Measurements from ENCODE around the gene GABRR2.

Gene GABRR2

GRCh38 chr6:89270951-89271721, 44.0 kb downstream of the GABRR2 start:
- Histone ChIP-seq H3K9ac (ENCODE audit: low read depth, low read length) (no peak overlapping the region), H3K4me1 (ENCODE audit: insufficient read depth, low read length) (no peaks in the 10 kb centered on the region), H3K9me3 (ENCODE audit: control insufficient read depth, insufficient read depth, low read length) (no peaks in the 10 kb centered on the region), H3K36me3 (ENCODE audit: insufficient read depth, low read length) (no peaks in the 10 kb centered on the region)

GRCh38 chr6:89269981-89270380, 45.1 kb downstream of the GABRR2 start:
- Histone ChIP-seq H3K36me3 (ENCODE audit: insufficient read depth, low read length) (no peaks in the 10 kb centered on the region), H3K9ac (ENCODE audit: low read depth, low read length) (no peak overlapping the region)

GRCh38 chr6:89269252-89269651, 45.8 kb downstream of the GABRR2 start:
- no peaks in the 10 kb centered on the region for H3K9me3 ChIP-seq (ENCODE audit: control insufficient read depth, insufficient read depth, low read length)
- no peaks in the 10 kb centered on the region for H3K36me3 ChIP-seq (ENCODE audit: insufficient read depth, low read length)
- H3K4me1 ChIP-seq (ENCODE audit: insufficient read depth, low read length) = no peaks in the 10 kb centered on the region
- no peak overlapping the region for H3K9ac ChIP-seq (ENCODE audit: low read depth, low read length)

More at GRCh38 chr6:89269981-89270380, 45.1 kb downstream of the GABRR2 start:
- Histone ChIP-seq H3K9me3 (ENCODE audit: control insufficient read depth, insufficient read depth, low read length) (no peaks in the 10 kb centered on the region), H3K4me1 (ENCODE audit: insufficient read depth, low read length) (no peaks in the 10 kb centered on the region)

GRCh38 chr6:89268776-89269175, 46.3 kb downstream of the GABRR2 start:
- no peaks in the 10 kb centered on the region for H3K4me1 ChIP-seq (ENCODE audit: insufficient read depth, low read length)
- H3K9me3 ChIP-seq (ENCODE audit: control insufficient read depth, insufficient read depth, low read length) = no peaks in the 10 kb centered on the region
- H3K36me3 ChIP-seq (ENCODE audit: insufficient read depth, low read length) = no peaks in the 10 kb centered on the region
- H3K9ac ChIP-seq (ENCODE audit: low read depth, low read length) = no peak overlapping the region

- H3K4me1 ChIP-seq (ENCODE audit: insufficient read depth, low read length) = no peaks in the 10 kb centered on the region
- no peaks in the 10 kb centered on the region for H3K9me3 ChIP-seq (ENCODE audit: control insufficient read depth, insufficient read depth, low read length)
- no peak overlapping the region for H3K9ac ChIP-seq (ENCODE audit: low read depth, low read length)
- H3K36me3 ChIP-seq (ENCODE audit: insufficient read depth, low read length) = no peaks in the 10 kb centered on the region
These were observed 47.2 kb downstream of the GABRR2 start for GRCh38 chr6:89267918-89268317.

- Histone ChIP-seq H3K36me3 (ENCODE audit: insufficient read depth, low read length) (no peaks in the 10 kb centered on the region), H3K4me1 (ENCODE audit: insufficient read depth, low read length) (no peaks in the 10 kb centered on the region; the same call in 1 of the 2 replicates), H3K9me3 (ENCODE audit: control insufficient read depth, insufficient read depth, low read length) (no peaks in the 10 kb centered on the region), H3K9ac (ENCODE audit: low read depth, low read length) (no peak overlapping the region)
These were observed 50.8 kb downstream of the GABRR2 start for GRCh38 chr6:89264296-89264695.

GRCh38 chr6:89260832-89261231, 54.3 kb downstream of the GABRR2 start:
- H3K9me3 ChIP-seq (ENCODE audit: control insufficient read depth, insufficient read depth, low read length) = no peaks in the 10 kb centered on the region
- H3K9ac ChIP-seq (ENCODE audit: low read depth, low read length) = no peak overlapping the region
- H3K36me3 ChIP-seq (ENCODE audit: insufficient read depth, low read length) = no peaks in the 10 kb centered on the region
- H3K4me1 ChIP-seq (ENCODE audit: insufficient read depth, low read length) = no peaks in the 10 kb centered on the region; the same call in 1 of the 2 replicates

- H3K4me1 ChIP-seq (ENCODE audit: insufficient read depth, low read length) = no peaks in the 10 kb centered on the region; the same call in 1 of the 2 replicates
- H3K9ac ChIP-seq (ENCODE audit: low read depth, low read length) = no peak overlapping the region
- H3K9me3 ChIP-seq (ENCODE audit: control insufficient read depth, insufficient read depth, low read length) = no peaks in the 10 kb centered on the region
- no peaks in the 10 kb centered on the region for H3K36me3 ChIP-seq (ENCODE audit: insufficient read depth, low read length)
These were observed 54.8 kb downstream of the GABRR2 start for GRCh38 chr6:89260310-89260709.

- H3K36me3 ChIP-seq (ENCODE audit: insufficient read depth, low read length) = no peaks in the 10 kb centered on the region
- no peaks in the 10 kb centered on the region; the same call in 1 of the 2 replicates for H3K4me1 ChIP-seq (ENCODE audit: insufficient read depth, low read length)
- H3K9me3 ChIP-seq (ENCODE audit: control insufficient read depth, insufficient read depth, low read length) = no peaks in the 10 kb centered on the region
- H3K9ac ChIP-seq (ENCODE audit: low read depth, low read length) = no peak overlapping the region
These were observed 56.2 kb downstream of the GABRR2 start for GRCh38 chr6:89258912-89259311.

GRCh38 chr6:89257781-89258180, 57.3 kb downstream of the GABRR2 start:
- Histone ChIP-seq H3K4me1 (ENCODE audit: insufficient read depth, low read length) (no peaks in the 10 kb centered on the region; the same call in 1 of the 2 replicates), H3K36me3 (ENCODE audit: insufficient read depth, low read length) (no peaks in the 10 kb centered on the region), H3K9ac (ENCODE audit: low read depth, low read length) (no peak overlapping the region), H3K9me3 (ENCODE audit: control insufficient read depth, insufficient read depth, low read length) (no peaks in the 10 kb centered on the region)

- no peak overlapping the region for H3K9ac ChIP-seq (ENCODE audit: low read depth, low read length)
- no peaks in the 10 kb centered on the region for H3K9me3 ChIP-seq (ENCODE audit: control insufficient read depth, insufficient read depth, low read length)
- H3K4me1 ChIP-seq (ENCODE audit: insufficient read depth, low read length) = no peaks in the 10 kb centered on the region; the same call in 1 of the 2 replicates
- no peaks in the 10 kb centered on the region for H3K36me3 ChIP-seq (ENCODE audit: insufficient read depth, low read length)
These were observed 57.8 kb downstream of the GABRR2 start for GRCh38 chr6:89257346-89257745.

- Histone ChIP-seq H3K9me3 (ENCODE audit: control insufficient read depth, insufficient read depth, low read length) (no peaks in the 10 kb centered on the region), H3K36me3 (ENCODE audit: insufficient read depth, low read length) (no peaks in the 10 kb centered on the region), H3K4me1 (ENCODE audit: insufficient read depth, low read length) (no peaks in the 10 kb centered on the region; the same call in 1 of the 2 replicates), H3K9ac (ENCODE audit: low read depth, low read length) (no peak overlapping the region)
These were observed 59.7 kb downstream of the GABRR2 start for GRCh38 chr6:89255417-89255816.

- no peaks in the 10 kb centered on the region for H3K36me3 ChIP-seq (ENCODE audit: insufficient read depth, low read length)
- H3K9ac ChIP-seq (ENCODE audit: low read depth, low read length) = no peak overlapping the region
- H3K4me1 ChIP-seq (ENCODE audit: insufficient read depth, low read length) = no peaks in the 10 kb centered on the region
- H3K9me3 ChIP-seq (ENCODE audit: control insufficient read depth, insufficient read depth, low read length) = no peaks in the 10 kb centered on the region
These were observed 60.5 kb downstream of the GABRR2 start for GRCh38 chr6:89254569-89254968.

- Histone ChIP-seq H3K36me3 (ENCODE audit: insufficient read depth, low read length) (no peaks in the 10 kb centered on the region), H3K4me1 (ENCODE audit: insufficient read depth, low read length) (no peaks in the 10 kb centered on the region), H3K9me3 (ENCODE audit: control insufficient read depth, insufficient read depth, low read length) (no peaks in the 10 kb centered on the region), H3K9ac (ENCODE audit: low read depth, low read length) (no peak overlapping the region)
These were observed 62.2 kb downstream of the GABRR2 start for GRCh38 chr6:89252907-89253306.

GRCh38 chr6:89251976-89252375, 63.1 kb downstream of the GABRR2 start:
- H3K9ac ChIP-seq (ENCODE audit: low read depth, low read length) = no peak overlapping the region
- H3K36me3 ChIP-seq (ENCODE audit: insufficient read depth, low read length) = no peaks in the 10 kb centered on the region
- H3K9me3 ChIP-seq (ENCODE audit: control insufficient read depth, insufficient read depth, low read length) = no peaks in the 10 kb centered on the region
- H3K4me1 ChIP-seq (ENCODE audit: insufficient read depth, low read length) = no peaks in the 10 kb centered on the region

All from ES-I3 (cell line).